ENCODE results near the gene CTDP1.

CTDP1 gene

DNA sequence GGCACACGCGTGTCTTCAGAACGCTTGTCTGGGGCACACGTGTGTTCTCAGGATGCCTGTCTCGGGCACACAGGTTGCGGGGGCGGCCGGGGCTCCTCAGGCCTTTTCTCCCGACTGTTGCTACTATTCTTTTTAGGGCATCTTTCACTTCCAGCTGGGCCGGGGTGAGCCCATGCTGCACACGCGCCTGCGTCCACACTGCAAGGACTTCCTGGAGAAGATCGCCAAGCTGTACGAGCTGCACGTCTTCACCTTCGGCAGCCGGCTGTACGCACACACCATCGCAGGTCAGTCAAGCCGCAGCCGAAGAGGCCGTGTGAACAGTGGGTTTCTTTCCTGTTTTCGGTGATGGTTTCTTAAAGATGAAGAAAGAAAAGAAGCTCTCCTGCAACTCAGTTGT lies 25.0 kb downstream of the CTDP1 start:
- no peak for DNase-seq (ENCODE audit: low read depth)
- no peak overlapping the region for H3K4me3 ChIP-seq (ENCODE audit: low read length)
- TF ChIP-seq, protein P1, sequence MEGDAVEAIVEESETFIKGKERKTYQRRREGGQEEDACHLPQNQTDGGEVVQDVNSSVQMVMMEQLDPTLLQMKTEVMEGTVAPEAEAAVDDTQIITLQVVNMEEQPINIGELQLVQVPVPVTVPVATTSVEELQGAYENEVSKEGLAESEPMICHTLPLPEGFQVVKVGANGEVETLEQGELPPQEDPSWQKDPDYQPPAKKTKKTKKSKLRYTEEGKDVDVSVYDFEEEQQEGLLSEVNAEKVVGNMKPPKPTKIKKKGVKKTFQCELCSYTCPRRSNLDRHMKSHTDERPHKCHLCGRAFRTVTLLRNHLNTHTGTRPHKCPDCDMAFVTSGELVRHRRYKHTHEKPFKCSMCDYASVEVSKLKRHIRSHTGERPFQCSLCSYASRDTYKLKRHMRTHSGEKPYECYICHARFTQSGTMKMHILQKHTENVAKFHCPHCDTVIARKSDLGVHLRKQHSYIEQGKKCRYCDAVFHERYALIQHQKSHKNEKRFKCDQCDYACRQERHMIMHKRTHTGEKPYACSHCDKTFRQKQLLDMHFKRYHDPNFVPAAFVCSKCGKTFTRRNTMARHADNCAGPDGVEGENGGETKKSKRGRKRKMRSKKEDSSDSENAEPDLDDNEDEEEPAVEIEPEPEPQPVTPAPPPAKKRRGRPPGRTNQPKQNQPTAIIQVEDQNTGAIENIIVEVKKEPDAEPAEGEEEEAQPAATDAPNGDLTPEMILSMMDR (conservative IDR thresholded peaks at IDR 0.05; ENCODE audit: low read depth, low read length) = no peak

DNA sequence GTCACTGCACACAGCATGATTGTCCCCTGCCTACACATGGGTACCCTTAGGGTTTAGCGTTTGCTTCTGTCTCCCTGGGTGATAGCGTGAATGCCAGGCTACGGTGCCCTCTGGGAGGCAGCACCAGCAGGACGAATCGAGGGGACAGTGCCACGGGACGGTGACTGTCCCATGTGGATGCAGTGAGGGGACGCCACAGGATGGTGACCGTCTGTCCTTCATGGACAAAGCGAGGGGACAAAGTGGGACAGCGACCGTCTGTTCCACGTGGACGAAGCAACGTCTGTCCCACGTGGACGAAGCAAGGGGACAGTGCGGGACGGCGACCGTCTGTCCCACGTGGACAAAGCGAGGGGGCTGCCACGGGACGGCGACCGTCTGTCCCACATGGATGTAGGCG lies 25.7 kb downstream of the CTDP1 start:
- TF ChIP-seq, protein P1 (conservative IDR thresholded peaks at IDR 0.05; ENCODE audit: low read depth, low read length) = no peak
- DNase-seq (ENCODE audit: low read depth) = no peak
- no peak overlapping the region for H3K4me3 ChIP-seq (ENCODE audit: low read length)

DNA sequence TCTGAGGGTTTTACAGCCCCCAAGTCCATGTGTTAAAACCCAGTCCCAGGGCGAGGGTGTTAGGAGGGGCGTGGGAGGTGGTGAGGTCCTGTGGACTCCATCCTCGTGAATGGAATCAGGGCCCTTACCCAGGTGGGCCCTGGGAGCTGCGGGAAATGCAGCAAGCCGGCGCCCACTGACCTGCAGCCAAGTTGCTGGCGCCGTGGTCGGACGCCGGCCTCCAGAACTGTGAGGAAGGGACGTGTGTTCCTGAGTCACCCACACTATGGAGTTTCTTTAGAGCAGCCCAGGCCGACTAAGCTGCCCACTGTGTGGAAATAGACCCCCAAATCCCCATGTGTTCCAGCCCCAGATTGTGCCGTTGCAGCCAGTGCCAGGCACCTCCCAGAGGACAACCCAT lies 26.4 kb downstream of the CTDP1 start:
- DNase-seq (ENCODE audit: low read depth) = no peak
- TF ChIP-seq, protein P1 (conservative IDR thresholded peaks at IDR 0.05; ENCODE audit: low read depth, low read length) = no peak
- no peak overlapping the region for H3K4me3 ChIP-seq (ENCODE audit: low read length)

DNA sequence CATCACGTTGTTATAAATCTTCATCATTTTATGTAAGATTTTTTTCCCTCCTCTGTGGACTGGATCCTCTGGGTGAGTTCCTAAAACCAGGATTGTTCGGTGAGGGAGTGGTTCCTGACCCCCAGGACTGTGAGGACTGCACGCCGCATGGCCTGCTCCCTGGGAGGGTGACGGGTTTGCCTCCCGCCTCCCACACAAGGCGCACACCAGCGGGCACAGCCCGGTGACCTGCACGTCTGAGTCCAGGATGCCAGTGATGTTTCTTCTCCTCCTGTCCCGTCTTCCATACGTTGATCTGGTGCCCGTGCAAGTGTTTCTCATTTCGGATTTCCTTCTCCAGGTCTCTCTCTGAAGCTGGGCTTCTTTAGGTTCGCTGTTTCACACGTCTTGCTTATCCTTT lies 27.1 kb downstream of the CTDP1 start:
- DNase-seq (ENCODE audit: low read depth) = no peak
- TF ChIP-seq, protein P1 (conservative IDR thresholded peaks at IDR 0.05; ENCODE audit: low read depth, low read length) = no peak
- H3K4me3 ChIP-seq (ENCODE audit: low read length) = no peak overlapping the region

DNA sequence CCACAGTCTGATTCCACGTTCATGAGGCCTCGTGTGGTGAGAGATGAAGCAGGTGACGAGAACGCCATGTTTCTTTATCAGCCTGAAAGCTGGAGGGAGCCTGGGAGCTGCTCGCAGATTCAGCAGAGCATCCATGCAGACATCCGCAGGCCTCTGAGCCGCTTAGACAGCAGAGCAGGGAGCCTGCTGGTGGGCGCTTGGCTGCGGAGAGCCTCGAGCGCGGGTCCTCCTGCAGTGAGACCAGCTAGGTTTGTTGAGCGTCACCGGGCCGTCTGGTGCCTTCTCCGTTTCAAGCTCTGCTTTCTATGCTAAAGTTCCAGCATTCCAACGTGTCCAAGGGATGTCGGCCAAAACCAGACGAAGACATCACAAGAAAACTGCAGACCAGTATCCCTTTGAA lies 27.6 kb downstream of the CTDP1 start:
- no peak overlapping the region for H3K4me3 ChIP-seq (ENCODE audit: low read length)

DNA sequence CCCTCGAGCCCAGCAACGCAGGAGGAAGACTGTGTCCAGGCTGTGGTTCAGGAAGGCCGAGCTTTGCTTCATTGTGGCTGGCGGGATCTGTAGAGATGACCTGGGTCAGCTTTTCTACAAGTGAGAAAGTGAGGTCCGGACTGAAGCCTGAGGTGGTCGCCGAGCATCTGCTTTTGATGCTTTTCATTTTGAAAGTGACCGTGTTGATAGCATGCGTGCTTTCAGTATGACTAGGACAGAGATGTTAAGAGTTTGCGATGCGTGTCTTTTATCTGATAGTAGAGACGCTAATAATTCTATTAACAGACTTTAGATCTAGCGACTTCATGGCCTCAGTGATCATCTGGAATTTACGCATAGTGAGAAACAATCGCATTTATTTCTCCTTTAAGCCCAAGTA lies 28.1 kb downstream of the CTDP1 start:
- TF ChIP-seq, protein P1 (conservative IDR thresholded peaks at IDR 0.05; ENCODE audit: low read depth, low read length) = no peak
- no peak for DNase-seq (ENCODE audit: low read depth)
- no peak overlapping the region for H3K4me3 ChIP-seq (ENCODE audit: low read length)

More for the DNA sequence above, 27.6 kb downstream of the CTDP1 start:
- DNase-seq (ENCODE audit: low read depth) = no peak
- TF ChIP-seq, protein P1 (conservative IDR thresholded peaks at IDR 0.05; ENCODE audit: low read depth, low read length) = no peak

DNA sequence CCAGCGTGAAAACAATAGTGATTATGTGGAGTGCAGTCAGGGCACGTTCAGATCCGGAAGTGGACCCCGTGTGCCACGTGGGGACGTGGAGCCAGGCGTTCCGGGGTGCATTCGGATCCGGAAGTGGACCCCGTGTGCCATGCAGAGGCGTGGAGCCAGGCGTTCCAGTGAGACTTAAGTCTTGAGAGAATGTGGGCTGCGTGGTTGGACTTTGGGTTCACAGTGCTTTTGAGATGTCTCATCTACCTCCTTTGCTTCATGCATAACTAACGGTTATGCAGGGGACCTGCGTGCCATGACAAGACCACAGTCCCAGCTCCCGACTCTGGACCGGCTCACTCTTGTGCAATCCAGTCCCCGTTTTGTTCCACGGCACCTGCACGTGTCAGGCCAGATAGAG lies 28.8 kb downstream of the CTDP1 start:
- TF ChIP-seq, protein P1 (conservative IDR thresholded peaks at IDR 0.05; ENCODE audit: low read depth, low read length) = no peak
- no peak for DNase-seq (ENCODE audit: low read depth)
- no peak overlapping the region for H3K4me3 ChIP-seq (ENCODE audit: low read length)
